Fibroblast of pulmonary artery (primary cell): ENCODE data around the gene CD82.
A peak's percentile ranks its signal among the peaks of the same experiment; 100 is the strongest.

Experiments
- DNase-seq: peaks from one replicate; pipeline ENCODE4 v3.0.0-alpha.2; 2010; ENCODE audit warnings: low read depth
- H3K4me3 ChIP-seq: replicated peaks from 2 replicates; pipeline ENCODE4 v1.5.1; 2011; ENCODE audit warnings: low read depth, mild to moderate bottlenecking, control low read depth, low read length, moderate library complexity
- TF ChIP-seq, protein P1 (sequence below): IDR thresholded peaks from 2 replicates; pipeline ENCODE4 v1.5.1; 2011; ENCODE audit warnings: mild to moderate bottlenecking, control low read depth, low read length, inconsistent platforms; ENCODE audit errors: missing control alignments

CD82 gene

DNA sequence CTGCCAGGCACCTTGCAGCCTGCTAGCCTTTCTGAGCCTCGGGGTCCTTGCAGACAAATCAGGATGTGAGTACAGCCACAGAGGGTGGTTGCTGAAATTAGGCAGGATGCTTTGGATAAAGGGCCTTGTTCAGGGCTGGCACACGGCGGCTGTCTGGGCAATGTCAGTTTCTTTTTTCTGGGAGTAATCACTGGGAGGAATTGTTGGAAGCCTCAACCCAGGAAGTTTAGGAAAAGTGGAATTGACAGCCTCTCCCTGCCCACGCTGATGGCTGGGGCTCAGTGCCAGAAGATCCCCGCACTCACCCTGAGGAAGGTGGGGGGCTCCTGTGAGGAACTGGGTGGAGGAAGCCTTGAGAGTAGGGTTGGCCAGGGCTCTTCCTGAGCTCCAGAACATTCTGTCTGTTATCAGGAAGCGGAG is 37.4 kb downstream of the CD82 start:
- TF ChIP-seq, protein P1, sequence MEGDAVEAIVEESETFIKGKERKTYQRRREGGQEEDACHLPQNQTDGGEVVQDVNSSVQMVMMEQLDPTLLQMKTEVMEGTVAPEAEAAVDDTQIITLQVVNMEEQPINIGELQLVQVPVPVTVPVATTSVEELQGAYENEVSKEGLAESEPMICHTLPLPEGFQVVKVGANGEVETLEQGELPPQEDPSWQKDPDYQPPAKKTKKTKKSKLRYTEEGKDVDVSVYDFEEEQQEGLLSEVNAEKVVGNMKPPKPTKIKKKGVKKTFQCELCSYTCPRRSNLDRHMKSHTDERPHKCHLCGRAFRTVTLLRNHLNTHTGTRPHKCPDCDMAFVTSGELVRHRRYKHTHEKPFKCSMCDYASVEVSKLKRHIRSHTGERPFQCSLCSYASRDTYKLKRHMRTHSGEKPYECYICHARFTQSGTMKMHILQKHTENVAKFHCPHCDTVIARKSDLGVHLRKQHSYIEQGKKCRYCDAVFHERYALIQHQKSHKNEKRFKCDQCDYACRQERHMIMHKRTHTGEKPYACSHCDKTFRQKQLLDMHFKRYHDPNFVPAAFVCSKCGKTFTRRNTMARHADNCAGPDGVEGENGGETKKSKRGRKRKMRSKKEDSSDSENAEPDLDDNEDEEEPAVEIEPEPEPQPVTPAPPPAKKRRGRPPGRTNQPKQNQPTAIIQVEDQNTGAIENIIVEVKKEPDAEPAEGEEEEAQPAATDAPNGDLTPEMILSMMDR = no peak
- DNase-seq = no peak
- H3K4me3 ChIP-seq = no peak overlapping the region

DNA sequence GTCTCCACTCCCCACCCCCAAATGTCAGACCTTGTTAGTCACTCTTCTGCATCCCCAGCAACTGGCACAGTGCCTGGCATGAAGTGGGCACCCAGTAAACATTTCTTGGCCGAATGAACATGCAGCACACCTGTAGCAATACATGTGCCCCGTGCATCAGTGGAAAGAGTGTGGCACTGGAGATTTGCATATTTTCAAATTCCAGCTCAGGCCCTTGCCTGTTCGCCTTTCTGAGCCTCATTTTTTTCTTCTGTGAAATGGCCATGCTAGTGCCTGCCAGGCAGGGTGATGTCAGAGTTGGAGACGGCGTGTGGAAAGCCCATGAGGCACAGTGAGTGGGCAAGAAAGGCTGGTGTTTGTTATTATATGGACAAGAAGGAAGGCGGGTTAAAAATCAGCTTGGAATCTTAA is 38.7 kb downstream of the CD82 start:
- DNase-seq = no peak
- TF ChIP-seq, protein P1 = no peak
- H3K4me3 ChIP-seq = no peak overlapping the region

DNA sequence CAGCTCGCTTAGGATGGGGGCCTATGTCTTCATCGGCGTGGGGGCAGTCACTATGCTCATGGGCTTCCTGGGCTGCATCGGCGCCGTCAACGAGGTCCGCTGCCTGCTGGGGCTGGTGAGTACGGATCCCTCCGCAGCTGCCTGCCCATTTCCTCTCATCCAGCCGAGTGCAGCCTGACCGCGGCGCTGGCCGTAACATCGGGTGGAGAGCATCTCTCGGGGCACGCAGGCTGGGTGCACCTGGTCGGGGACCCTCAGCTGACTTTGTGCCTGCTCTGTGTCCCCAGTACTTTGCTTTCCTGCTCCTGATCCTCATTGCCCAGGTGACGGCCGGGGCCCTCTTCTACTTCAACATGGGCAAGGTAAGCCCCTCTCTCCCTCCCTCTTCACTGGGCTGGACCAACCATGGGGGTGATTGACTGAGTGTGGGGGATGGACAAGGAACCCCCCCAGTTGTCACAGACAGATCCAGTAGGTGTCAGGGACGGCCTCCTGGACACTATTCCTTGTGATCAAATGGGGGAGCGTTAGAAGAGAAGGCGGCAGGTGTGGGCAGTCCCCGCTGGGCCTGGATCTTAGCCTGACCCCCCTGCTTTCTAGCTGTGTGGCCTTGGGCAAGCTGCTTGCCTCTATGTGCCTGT is 39.7 kb downstream of the CD82 start:
- TF ChIP-seq, protein P1 = no peak

DNA sequence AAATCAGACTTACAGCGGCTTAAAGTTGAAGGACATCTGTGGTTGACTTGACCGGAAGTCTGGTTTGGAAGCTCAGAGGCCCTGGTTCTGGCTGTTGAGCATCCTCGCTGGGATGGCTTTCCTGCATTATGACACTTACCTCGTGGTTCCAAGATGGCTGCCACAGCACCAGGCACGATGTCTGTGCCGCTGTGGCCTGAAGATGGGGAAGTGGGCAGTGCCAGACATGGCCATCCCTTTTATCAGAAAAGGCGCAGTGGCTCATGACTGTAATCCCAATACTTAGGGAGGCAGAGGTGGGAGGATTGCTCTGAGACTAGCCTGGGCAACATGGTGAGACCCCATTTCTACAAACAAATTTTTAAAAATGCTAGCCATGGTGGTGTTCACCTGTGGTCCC is 40.5 kb downstream of the CD82 start:
- TF ChIP-seq, protein P1 = no peak
- no peak for DNase-seq
- no peak overlapping the region for H3K4me3 ChIP-seq

More for the DNA sequence above, 39.7 kb downstream of the CD82 start:
- H3K4me3 ChIP-seq = no peak overlapping the region
- no peak for DNase-seq

DNA sequence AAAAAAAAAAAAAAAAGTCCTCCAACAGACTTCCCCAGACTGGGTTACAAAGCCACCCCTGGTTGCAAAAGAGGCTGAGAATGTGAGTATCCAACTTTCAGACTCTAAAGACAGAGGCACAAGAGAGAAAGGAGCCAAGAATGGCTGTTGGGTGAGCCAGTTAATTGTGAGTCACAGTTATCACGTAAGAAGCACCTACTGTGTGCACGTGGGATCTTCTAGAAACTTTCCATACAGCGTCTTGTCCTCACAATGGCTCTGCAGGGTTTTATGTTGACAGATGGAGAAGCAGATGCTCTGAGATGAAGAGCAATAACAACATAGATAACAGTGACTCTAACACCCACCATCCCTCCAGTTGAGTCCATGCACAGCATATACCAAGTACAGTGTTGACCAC is 41.0 kb downstream of the CD82 start:
- DNase-seq = no peak
- TF ChIP-seq, protein P1 = no peak
- H3K4me3 ChIP-seq = no peak overlapping the region

DNA sequence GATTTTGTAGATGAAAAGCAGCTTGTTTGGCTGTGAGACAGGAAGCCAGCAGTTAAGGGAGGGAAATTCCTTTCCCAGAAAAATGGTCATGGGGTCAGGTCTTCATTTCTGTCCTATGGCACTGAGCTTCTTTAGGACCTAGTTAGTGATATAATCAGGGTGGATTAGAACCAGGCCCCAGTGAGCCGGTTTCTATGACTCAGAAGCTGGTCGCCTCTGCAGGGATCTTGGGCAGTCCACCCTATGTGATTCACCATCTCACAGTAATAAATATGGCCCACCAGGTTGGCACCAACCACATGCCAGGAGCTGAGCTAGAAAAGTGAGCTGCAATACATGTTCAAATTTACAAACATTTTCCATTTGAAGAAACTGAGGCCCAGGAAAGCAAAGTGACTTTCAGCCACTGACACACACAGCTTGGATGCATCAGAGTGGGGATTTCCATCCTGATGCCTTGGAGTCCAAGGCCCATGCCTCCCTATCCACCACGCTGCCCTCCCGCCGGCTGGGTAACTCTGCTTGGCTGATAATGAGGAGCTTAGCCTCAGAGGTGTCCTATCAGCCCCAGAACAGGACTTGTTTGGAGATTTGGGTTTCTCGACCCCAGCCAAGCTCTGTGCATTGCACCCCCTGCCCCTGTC is 42.0 kb downstream of the CD82 start:
- H3K4me3 ChIP-seq = no peak overlapping the region
- TF ChIP-seq, protein P1 = no peak
- no peak for DNase-seq

DNA sequence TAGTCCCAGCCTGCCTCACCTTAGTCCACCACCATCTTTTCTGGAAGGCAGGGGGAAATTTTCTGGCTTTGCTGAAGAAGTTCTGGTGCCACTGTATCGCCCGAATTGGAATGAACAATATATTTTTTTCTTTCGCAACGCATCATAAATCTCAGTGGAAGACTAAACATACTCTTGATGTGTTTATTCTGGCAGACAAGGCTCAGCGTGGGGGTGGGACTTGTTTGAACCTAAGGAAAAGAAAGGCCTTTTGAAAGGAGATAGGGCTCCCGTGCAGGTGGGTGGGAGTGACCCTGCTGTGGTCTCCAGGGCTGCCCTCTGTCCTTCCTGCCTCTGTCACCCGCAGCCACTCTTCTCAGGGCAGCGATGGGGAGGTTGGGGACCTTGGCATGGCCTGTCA is 42.5 kb downstream of the CD82 start:
- TF ChIP-seq, protein P1 = no peak
- no peak overlapping the region for H3K4me3 ChIP-seq
- peak; percentile 42 for DNase-seq
